Cardiac muscle cell (in vitro differentiated cells and primary cell): ENCODE results near the gene PRDX5. TPM values are rescaled to one million over a fixed set of nuclear protein-coding genes. Genes with fewer than 3 reads are reported as not detected.
"Not testable (repeated sequence)": the region's sequence is repeated elsewhere in the genome, so short reads cannot be mapped to it uniquely, and the experiment has no call there.

Experiments
- DNase-seq, 2 donors: peaks; one replicate each; pipeline versions ENCODE4 v3.0.0 to v3.0.0-alpha.2; 2010 to 2017; ENCODE audit warnings: low read depth in 1 of 2, low spot score in 1 of 2
- H3K27ac ChIP-seq: fragments of 200-600 bp; sonication (generic); 2 replicates; pipeline ENCODE4 v1.5.1; 2016
- H3K27me3 ChIP-seq: fragments of 200-600 bp; sonication (generic); 2 replicates; pipeline ENCODE4 v1.6.0; 2016; ENCODE audit warnings: control low read depth
- H3K36me3 ChIP-seq: fragments of 200-600 bp; sonication (generic); 2 replicates; pipeline ENCODE4 v1.5.1; 2016; ENCODE audit warnings: control low read depth
- H3K4me1 ChIP-seq: fragments of 200-600 bp; sonication (generic); 2 replicates; pipeline ENCODE4 v1.8.1; 2017; ENCODE audit warnings: low read depth, mild to moderate bottlenecking, mixed run types
- H3K4me3 ChIP-seq: fragments of 200-600 bp; sonication (generic); 2 replicates; pipeline ENCODE4 v1.5.1; 2016; ENCODE audit warnings: mild to moderate bottlenecking
- H3K9me3 ChIP-seq: fragments of 200-600 bp; sonication (generic); 2 replicates; pipeline ENCODE4 v1.5.1; 2017; ENCODE audit warnings: low read depth, mild to moderate bottlenecking, control low read depth
- CTCF ChIP-seq: IDR thresholded peaks from 2 replicates; pipeline ENCODE4 v1.5.1; 2012; ENCODE audit warnings: low read depth, mild to moderate bottlenecking, low read length
- polyA plus RNA-seq: library from polyadenylated mRNA; unstranded; fragments of >200 nt; fragmentation: Nextera tagmentation; extraction: Ambion mirVana; gene quantifications from 2 replicates; pipeline ENCODE4 v1.2.1, GENCODE V29; 2016
- total RNA-seq: library from RNA; depleted of rRNA; stranded (reverse); fragments of >200 nt; gene quantifications from 2 replicates; pipeline ENCODE4 v1.2.3, GENCODE V29; 2016

Gene PRDX5
- total and polyA plus RNA-seq, 2 experiments from 2014 or later, result 500 to 784 TPM

GRCh38 chr11:64321533-64321932 lies 3.6 kb downstream of the PRDX5 start:
- H3K4me1 ChIP-seq, result peaks cover 6% of the 10 kb centered on the region
- DNase-seq, result no peak
- no peak overlapping the region for H3K27ac ChIP-seq

GRCh38 chr11:64322925-64323260 lies 5.0 kb downstream of the PRDX5 start:
- DNase-seq, result no peak
- H3K4me1 ChIP-seq, result peaks cover 6% of the 10 kb centered on the region
- H3K27ac ChIP-seq, result no peak overlapping the region
- no peaks in the 10 kb centered on the region for H3K9me3 ChIP-seq
- TF ChIP-seq CTCF, result no peak
- H3K4me3 ChIP-seq, result no peak overlapping the region
- peaks cover 4% of the 10 kb centered on the region for H3K36me3 ChIP-seq
- H3K27me3 ChIP-seq, result no peaks in the 10 kb centered on the region

More at GRCh38 chr11:64321533-64321932, 3.6 kb downstream of the PRDX5 start:
- H3K4me3 ChIP-seq, result no peak overlapping the region
- peaks cover 4% of the 10 kb centered on the region for H3K36me3 ChIP-seq
- no peaks in the 10 kb centered on the region for H3K9me3 ChIP-seq
- no peaks in the 10 kb centered on the region for H3K27me3 ChIP-seq
- TF ChIP-seq CTCF, result no peak

- Histone ChIP-seq H3K36me3 (peaks cover 4% of the 10 kb centered on the region), H3K9me3 (no peaks in the 10 kb centered on the region), H3K4me1 (peaks cover 6% of the 10 kb centered on the region), H3K27me3 (no peaks in the 10 kb centered on the region), H3K4me3 (no peak overlapping the region), H3K27ac (no peak overlapping the region)
- TF ChIP-seq CTCF, result no peak
- no peak for DNase-seq
These were observed 5.5 kb downstream of the PRDX5 start for GRCh38 chr11:64323373-64323772.

GRCh38 chr11:64323984-64324383 lies 6.1 kb downstream of the PRDX5 start:
- DNase-seq, H3K27me3 ChIP-seq, H3K4me3 ChIP-seq, H3K4me1 ChIP-seq, H3K36me3 ChIP-seq, H3K9me3 ChIP-seq: not testable (repeated sequence)
- H3K27ac ChIP-seq, result peak overlapping the region; percentile 34

GRCh38 chr11:64324692-64325469 lies 7.0 kb downstream of the PRDX5 start:
- TF ChIP-seq CTCF, result no peak

GRCh38 chr11:64327375-64327774 lies 9.5 kb downstream of the PRDX5 start:
- Histone ChIP-seq H3K4me3 (no peak overlapping the region), H3K27me3 (no peaks in the 10 kb centered on the region)

More at GRCh38 chr11:64324692-64325469, 7.0 kb downstream of the PRDX5 start:
- H3K36me3 ChIP-seq, result peaks cover 4% of the 10 kb centered on the region
- no peaks in the 10 kb centered on the region for H3K27me3 ChIP-seq
- no peak overlapping the region for H3K4me3 ChIP-seq
- no peaks in the 10 kb centered on the region for H3K9me3 ChIP-seq
- H3K4me1 ChIP-seq, result no peaks in the 10 kb centered on the region
- DNase-seq, result no peak
- no peak overlapping the region for H3K27ac ChIP-seq

More at GRCh38 chr11:64327375-64327774, 9.5 kb downstream of the PRDX5 start:
- no peak for DNase-seq
- no peak for TF ChIP-seq CTCF
- Histone ChIP-seq H3K4me1 (no peaks in the 10 kb centered on the region), H3K9me3 (no peaks in the 10 kb centered on the region), H3K27ac (no peak overlapping the region), H3K36me3 (peaks cover 2% of the 10 kb centered on the region)
